GM12865 (cell line): ENCODE results near the gene ZNF883.
"Not testable (repeated sequence)": the region's sequence is repeated elsewhere in the genome, so short reads cannot be mapped to it uniquely, and the experiment has no call there.

Experiments used
- DNase-seq: peaks from one replicate; pipeline ENCODE4 v3.0.0; 2010; ENCODE audit warnings: low read depth
- H3K4me3 ChIP-seq: 2 replicates; pipeline ENCODE4 v1.5.1; 2011; ENCODE audit warnings: mild to moderate bottlenecking, low read depth, low read length, control low read depth
- CTCF ChIP-seq: IDR thresholded peaks from 2 replicates; pipeline ENCODE4 v1.5.1; 2011; ENCODE audit warnings: low read length, control low read depth, low read depth, inconsistent platforms; ENCODE audit not compliant: insufficient read depth; ENCODE audit errors: missing control alignments

ZNF883 gene

GRCh38 chr9:113011911-113012381 lies at the start of gene ZNF883:
Gene ZNF883 (minus strand): TSS chr9:113012192.
- DNase-seq: no peak
- no peak within 1 kb of the TSS for H3K4me3 ChIP-seq
- no peak for TF ChIP-seq CTCF

GRCh38 chr9:113061072-113061850 lies 49.3 kb upstream of the ZNF883 start:
- not testable (repeated sequence) for DNase-seq, H3K4me3 ChIP-seq

- not testable (repeated sequence) for H3K4me3 ChIP-seq, DNase-seq
These were observed 47.7 kb upstream of the ZNF883 start for GRCh38 chr9:113059581-113060284.

DNA sequence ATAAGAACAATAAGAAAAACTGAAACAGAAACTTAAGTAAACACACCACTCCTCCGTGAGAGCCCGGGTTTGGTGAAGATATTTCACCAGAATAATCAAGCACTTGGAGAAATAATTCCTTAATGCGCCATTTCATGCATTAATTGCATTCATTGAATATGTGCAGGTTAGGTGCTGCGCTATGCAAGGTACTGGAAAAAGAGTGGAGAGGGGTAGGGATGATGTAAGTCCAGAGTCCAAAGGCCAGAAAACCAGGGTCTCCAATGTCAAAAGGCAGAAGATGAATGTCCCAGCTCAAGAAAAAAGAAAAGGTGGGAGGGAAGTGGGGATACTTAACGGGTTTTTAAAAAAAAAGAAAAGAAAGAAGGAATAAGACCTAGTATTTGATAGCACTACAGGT lies 45.2 kb upstream of the ZNF883 start:
- no peak for DNase-seq
- H3K4me3 ChIP-seq: peak overlapping the region; percentile 98
- TF ChIP-seq CTCF: no peak

GRCh38 chr9:113056191-113057106 lies 44.5 kb upstream of the ZNF883 start, which contains the start of gene ZFP37:
Gene ZFP37 (minus strand): TSS chr9:113056724. CDS start chr9:113056688, 36 bp downstream.
- peak; percentile 97 for DNase-seq
- no peak for TF ChIP-seq CTCF
- H3K4me3 ChIP-seq: peak within 1 kb of the TSS; percentile 98

DNA sequence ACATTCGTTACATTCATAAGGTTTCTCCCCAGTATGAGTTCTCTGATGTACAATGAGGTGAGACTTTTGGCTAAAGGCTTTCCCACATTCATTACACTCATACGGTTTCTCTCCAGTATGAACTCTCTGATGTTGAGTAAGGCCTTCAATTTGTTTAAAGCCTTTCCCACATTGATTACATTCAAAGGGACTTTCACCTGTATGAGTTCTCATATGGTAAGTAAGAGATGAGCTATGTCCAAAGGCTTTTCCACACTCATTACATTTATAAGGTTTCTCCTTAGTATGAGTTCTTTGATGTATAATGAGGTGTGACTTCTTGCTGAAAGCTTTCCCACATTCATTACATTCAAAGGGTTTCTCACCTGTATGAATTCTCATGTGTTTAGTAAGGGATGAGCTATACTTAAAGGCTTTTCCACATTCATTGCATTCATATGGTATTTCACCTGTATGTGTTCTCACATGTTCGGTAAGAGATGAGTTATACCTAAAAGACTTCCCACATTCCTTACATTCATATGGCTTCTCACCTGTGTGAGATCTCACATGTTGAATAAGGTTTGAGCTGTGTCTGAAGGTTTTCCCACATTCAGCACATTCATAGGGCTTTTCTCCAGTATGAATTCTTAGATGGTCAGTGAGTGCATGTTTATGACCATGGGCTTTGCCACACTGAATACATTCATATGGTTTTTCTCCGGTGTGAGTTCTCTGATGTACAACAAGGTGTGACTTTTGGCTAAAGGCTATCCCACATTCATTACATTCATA lies 31.1 kb upstream of the ZNF883 start:
- DNase-seq: no peak
- no peak for TF ChIP-seq CTCF
- H3K4me3 ChIP-seq: no peak overlapping the region

- no peak for TF ChIP-seq CTCF
- H3K4me3 ChIP-seq: no peak overlapping the region
- no peak for DNase-seq
These were observed 14.2 kb upstream of the ZNF883 start for GRCh38 chr9:113026200-113026599.
